Parathyroid adenoma (tissue), 2 donors: ENCODE results near the gene SSBP2.
A peak's percentile ranks its signal among the peaks of the same experiment; 100 is the strongest.

ENCODE experiments used
- H2AFZ ChIP-seq: fragments of 300-600 bp; sonication (generic); one replicate; pipeline ENCODE4 v1.7.0; 2017; ENCODE audit warnings: antibody characterized with exemption, mild to moderate bottlenecking
- H3K27ac ChIP-seq: fragments of 300-600 bp; sonication (generic); one replicate; pipeline ENCODE4 v1.7.0; 2017
- H3K27me3 ChIP-seq: fragments of 300-600 bp; sonication (generic); one replicate; pipeline ENCODE4 v1.7.0; 2017; ENCODE audit warnings: low read length; ENCODE audit not compliant: control insufficient read depth, insufficient read depth
- H3K36me3 ChIP-seq: fragments of 300-600 bp; sonication (generic); one replicate; pipeline ENCODE4 v1.7.0; 2017; ENCODE audit warnings: low read length; ENCODE audit not compliant: control insufficient read depth, insufficient read depth
- H3K4me1 ChIP-seq: fragments of 300-600 bp; sonication (generic); one replicate; pipeline ENCODE4 v1.7.0; 2017; ENCODE audit warnings: control low read depth
- H3K4me2 ChIP-seq: fragments of 300-600 bp; sonication (generic); one replicate; pipeline ENCODE4 v1.7.0; 2017; ENCODE audit warnings: low read length
- H3K4me3 ChIP-seq: fragments of 300-600 bp; sonication (generic); one replicate; pipeline ENCODE4 v1.7.0; 2017; ENCODE audit warnings: low read depth, low read length
- H3K79me2 ChIP-seq: fragments of 300-600 bp; sonication (generic); one replicate; pipeline ENCODE4 v1.7.0; 2017; ENCODE audit warnings: control low read depth
- H3K9ac ChIP-seq: fragments of 300-600 bp; sonication (generic); one replicate; pipeline ENCODE4 v1.7.0; 2017; ENCODE audit warnings: mild to moderate bottlenecking
- H3K9me3 ChIP-seq: fragments of 300-600 bp; sonication (generic); one replicate; pipeline ENCODE4 v1.7.0; 2017; ENCODE audit warnings: low read length; ENCODE audit not compliant: control insufficient read depth
- CTCF ChIP-seq: fragments of 300-600 bp; sonication (generic); IDR thresholded peaks from one replicate; pipeline ENCODE4 v1.7.0; 2017; ENCODE audit warnings: antibody characterized with exemption, mild to moderate bottlenecking
- donor health status: primary hyperparathyroidism.

The SSBP2 gene

GRCh38 chr5:81788329-81788728 lies 37.4 kb upstream of the SSBP2 start:
- Histone ChIP-seq H3K27ac (peak overlapping the region; percentile 21), H3K79me2 (no peaks in the 10 kb centered on the region), H2AFZ (peak overlapping the region; percentile 76), H3K4me1 (peaks cover 23% of the 10 kb centered on the region), H3K27me3 (no peaks in the 10 kb centered on the region), H3K4me2 (peak overlapping the region; percentile 32), H3K9me3 (no peaks in the 10 kb centered on the region), H3K36me3 (no peaks in the 10 kb centered on the region), H3K9ac (no peak overlapping the region), H3K4me3 (no peak overlapping the region)
- no peak for TF ChIP-seq CTCF

GRCh38 chr5:81787474-81788242 lies 36.8 kb upstream of the SSBP2 start:
- H3K9ac ChIP-seq, result no peak overlapping the region
- peak overlapping the region; percentile 32 for H3K4me2 ChIP-seq
- peaks cover 24% of the 10 kb centered on the region for H3K4me1 ChIP-seq
- no peaks in the 10 kb centered on the region for H3K36me3 ChIP-seq
- no peak for TF ChIP-seq CTCF
- no peaks in the 10 kb centered on the region for H3K9me3 ChIP-seq
- H3K79me2 ChIP-seq, result no peaks in the 10 kb centered on the region
- peak overlapping the region; percentile 8 for H3K4me3 ChIP-seq
- H3K27me3 ChIP-seq, result no peaks in the 10 kb centered on the region
- peak overlapping the region; percentile 76 for H2AFZ ChIP-seq
- peak overlapping the region; percentile 21 for H3K27ac ChIP-seq

GRCh38 chr5:81786991-81787390 lies 36.1 kb upstream of the SSBP2 start:
- H3K4me2 ChIP-seq, result no peak overlapping the region
- H3K9ac ChIP-seq, result no peak overlapping the region
- H3K36me3 ChIP-seq, result no peaks in the 10 kb centered on the region
- peaks cover 24% of the 10 kb centered on the region for H3K4me1 ChIP-seq
- H3K4me3 ChIP-seq, result no peak overlapping the region
- no peaks in the 10 kb centered on the region for H3K79me2 ChIP-seq
- no peaks in the 10 kb centered on the region for H3K9me3 ChIP-seq
- peak overlapping the region; percentile 76 for H2AFZ ChIP-seq
- no peak for TF ChIP-seq CTCF
- H3K27ac ChIP-seq, result no peak overlapping the region
- H3K27me3 ChIP-seq, result no peaks in the 10 kb centered on the region

- no peak overlapping the region for H3K4me2 ChIP-seq
- H2AFZ ChIP-seq, result peak overlapping the region; percentile 76
- no peaks in the 10 kb centered on the region for H3K27me3 ChIP-seq
- H3K27ac ChIP-seq, result no peak overlapping the region
- no peak overlapping the region for H3K4me3 ChIP-seq
- H3K36me3 ChIP-seq, result no peaks in the 10 kb centered on the region
- no peak for TF ChIP-seq CTCF
- no peaks in the 10 kb centered on the region for H3K9me3 ChIP-seq
- H3K79me2 ChIP-seq, result no peaks in the 10 kb centered on the region
- no peak overlapping the region for H3K9ac ChIP-seq
- peaks cover 24% of the 10 kb centered on the region for H3K4me1 ChIP-seq
Observed at GRCh38 chr5:81786496-81786895, 35.6 kb upstream of the SSBP2 start.

- H3K36me3 ChIP-seq, result no peaks in the 10 kb centered on the region
- no peaks in the 10 kb centered on the region for H3K9me3 ChIP-seq
- H3K4me1 ChIP-seq, result peaks cover 24% of the 10 kb centered on the region
- no peak for TF ChIP-seq CTCF
- no peaks in the 10 kb centered on the region for H3K27me3 ChIP-seq
- no peak overlapping the region for H3K4me2 ChIP-seq
- H2AFZ ChIP-seq, result no peak overlapping the region
- H3K79me2 ChIP-seq, result no peaks in the 10 kb centered on the region
- no peak overlapping the region for H3K9ac ChIP-seq
- H3K27ac ChIP-seq, result no peak overlapping the region
- no peak overlapping the region for H3K4me3 ChIP-seq
Observed at GRCh38 chr5:81785322-81785721, 34.4 kb upstream of the SSBP2 start.
